ENCODE data around the gene NIPAL1.

The NIPAL1 gene

DNA sequence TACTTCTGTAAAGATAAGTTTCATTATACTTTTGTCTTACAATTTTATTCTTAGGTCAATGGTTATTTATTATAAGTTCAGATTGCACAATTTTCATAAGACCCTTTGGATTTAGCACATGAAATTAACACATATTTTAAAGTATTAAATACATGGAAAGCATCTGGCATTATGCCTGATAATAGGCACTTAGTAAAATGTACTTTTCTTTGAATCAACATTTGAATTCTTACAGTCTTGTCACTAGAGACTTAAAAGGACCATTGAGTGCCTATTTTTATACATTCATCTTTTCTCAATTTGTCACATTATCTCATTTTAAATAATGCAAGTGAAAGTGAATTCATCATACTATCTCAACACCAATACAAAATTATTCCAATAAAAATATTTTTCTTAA lies 23.0 kb downstream of the NIPAL1 start:
- no peak for TF ChIP-seq EZH2 (optimal IDR thresholded peaks at IDR 0.05; ENCODE audit: low read depth, low read length)
- TF ChIP-seq, protein P1, sequence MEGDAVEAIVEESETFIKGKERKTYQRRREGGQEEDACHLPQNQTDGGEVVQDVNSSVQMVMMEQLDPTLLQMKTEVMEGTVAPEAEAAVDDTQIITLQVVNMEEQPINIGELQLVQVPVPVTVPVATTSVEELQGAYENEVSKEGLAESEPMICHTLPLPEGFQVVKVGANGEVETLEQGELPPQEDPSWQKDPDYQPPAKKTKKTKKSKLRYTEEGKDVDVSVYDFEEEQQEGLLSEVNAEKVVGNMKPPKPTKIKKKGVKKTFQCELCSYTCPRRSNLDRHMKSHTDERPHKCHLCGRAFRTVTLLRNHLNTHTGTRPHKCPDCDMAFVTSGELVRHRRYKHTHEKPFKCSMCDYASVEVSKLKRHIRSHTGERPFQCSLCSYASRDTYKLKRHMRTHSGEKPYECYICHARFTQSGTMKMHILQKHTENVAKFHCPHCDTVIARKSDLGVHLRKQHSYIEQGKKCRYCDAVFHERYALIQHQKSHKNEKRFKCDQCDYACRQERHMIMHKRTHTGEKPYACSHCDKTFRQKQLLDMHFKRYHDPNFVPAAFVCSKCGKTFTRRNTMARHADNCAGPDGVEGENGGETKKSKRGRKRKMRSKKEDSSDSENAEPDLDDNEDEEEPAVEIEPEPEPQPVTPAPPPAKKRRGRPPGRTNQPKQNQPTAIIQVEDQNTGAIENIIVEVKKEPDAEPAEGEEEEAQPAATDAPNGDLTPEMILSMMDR (IDR thresholded peaks at IDR 0.05; ENCODE audit: low read length) = no peak
- no peak for TF ChIP-seq EZH2phosphoT487 (IDR thresholded peaks at IDR 0.05; ENCODE audit: low read length)
- no peak overlapping the region for H2AFZ ChIP-seq (ENCODE audit: low read length)
- no peaks in the 10 kb centered on the region for H3K9me2 ChIP-seq (replicated peaks; ENCODE audit: insufficient read depth, low read length)
- H3K79me2 ChIP-seq (ENCODE audit: low read length) = no peaks in the 10 kb centered on the region
- no peak overlapping the region for H3K4me2 ChIP-seq (ENCODE audit: low read depth, low read length)
- H3K9me3 ChIP-seq (replicated peaks; ENCODE audit: insufficient read depth, low read length) = no peaks in the 10 kb centered on the region
- H3K36me3 ChIP-seq (replicated peaks; ENCODE audit: insufficient read depth, low read length) = no peaks in the 10 kb centered on the region
- peaks cover 7% of the 10 kb centered on the region; the same call in 1 of the 2 replicates for H3K4me1 ChIP-seq (ENCODE audit: low read length)
- H3K27ac ChIP-seq (ENCODE audit: low read length) = no peak overlapping the region
- DNase-seq = no peak
- H3K9ac ChIP-seq (ENCODE audit: low read length) = no peak overlapping the region
- H3F3A ChIP-seq (ENCODE audit: insufficient read depth, low read length) = no peaks in the 10 kb centered on the region
- no peaks in the 10 kb centered on the region; the same call in none of the 2 replicates for H4K20me1 ChIP-seq (ENCODE audit: insufficient read depth, low read length)
- H3K4me3 ChIP-seq (ENCODE audit: low read length) = no peak overlapping the region
- peaks cover 93% of the 10 kb centered on the region for H3K27me3 ChIP-seq (replicated peaks; ENCODE audit: insufficient read depth, low read length)

DNA sequence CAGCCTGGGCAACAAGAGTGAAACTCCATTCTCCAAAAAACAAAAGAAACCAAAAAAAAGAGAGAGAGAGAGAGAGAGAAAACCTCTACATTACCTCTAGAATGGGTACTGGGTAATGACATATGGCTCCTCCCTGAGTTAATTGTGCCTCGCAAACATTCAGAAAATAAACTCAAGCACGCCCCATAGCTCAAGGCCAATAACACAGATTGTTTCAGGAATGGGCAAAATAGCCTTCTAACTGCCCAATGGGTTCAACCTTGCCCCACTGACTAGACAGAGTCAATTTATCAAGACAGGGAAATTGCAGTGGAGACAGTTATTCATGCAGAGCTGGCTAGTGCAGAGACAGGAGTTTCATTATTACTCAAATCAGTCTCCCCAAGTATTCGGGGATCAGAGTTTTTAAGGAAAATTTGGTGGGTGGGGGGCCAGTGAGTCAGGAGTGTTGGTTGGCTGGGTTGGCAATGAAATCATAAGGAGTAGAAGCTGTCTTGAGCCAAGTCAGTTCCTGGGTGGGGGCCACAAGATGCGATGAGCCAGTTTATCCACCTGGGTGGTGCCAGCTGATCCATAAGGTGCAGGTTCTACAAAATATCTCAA lies 25.1 kb downstream of the NIPAL1 start:
- TF ChIP-seq EZH2 (optimal IDR thresholded peaks at IDR 0.05; ENCODE audit: low read depth, low read length) = no peak
- TF ChIP-seq, protein P1 (IDR thresholded peaks at IDR 0.05; ENCODE audit: low read length) = no peak
- TF ChIP-seq EZH2phosphoT487 (IDR thresholded peaks at IDR 0.05; ENCODE audit: low read length) = no peak
- H3K4me1 ChIP-seq (ENCODE audit: low read length) = peaks cover 5% of the 10 kb centered on the region; the same call in 1 of the 2 replicates
- no peak overlapping the region for H3K4me3 ChIP-seq (ENCODE audit: low read length)
- no peak overlapping the region for H3K4me2 ChIP-seq (ENCODE audit: low read depth, low read length)
- H3K27me3 ChIP-seq (replicated peaks; ENCODE audit: insufficient read depth, low read length) = peaks cover 97% of the 10 kb centered on the region
- no peaks in the 10 kb centered on the region for H3F3A ChIP-seq (ENCODE audit: insufficient read depth, low read length)
- no peaks in the 10 kb centered on the region for H3K79me2 ChIP-seq (ENCODE audit: low read length)
- H3K9me2 ChIP-seq (replicated peaks; ENCODE audit: insufficient read depth, low read length) = no peaks in the 10 kb centered on the region
- no peaks in the 10 kb centered on the region for H3K9me3 ChIP-seq (replicated peaks; ENCODE audit: insufficient read depth, low read length)
- H4K20me1 ChIP-seq (ENCODE audit: insufficient read depth, low read length) = peaks cover 4% of the 10 kb centered on the region; the same call in 1 of the 2 replicates
- H3K9ac ChIP-seq (ENCODE audit: low read length) = no peak overlapping the region
- no peak overlapping the region for H2AFZ ChIP-seq (ENCODE audit: low read length)
- no peaks in the 10 kb centered on the region for H3K36me3 ChIP-seq (replicated peaks; ENCODE audit: insufficient read depth, low read length)
- H3K27ac ChIP-seq (ENCODE audit: low read length) = no peak overlapping the region
- DNase-seq = no peak

- Histone ChIP-seq H3K27me3 (replicated peaks; ENCODE audit: insufficient read depth, low read length) (peaks cover 98% of the 10 kb centered on the region), H3K9ac (ENCODE audit: low read length) (no peak overlapping the region), H3K79me2 (ENCODE audit: low read length) (no peaks in the 10 kb centered on the region), H3K27ac (ENCODE audit: low read length) (no peak overlapping the region), H3F3A (ENCODE audit: insufficient read depth, low read length) (no peaks in the 10 kb centered on the region), H3K36me3 (replicated peaks; ENCODE audit: insufficient read depth, low read length) (no peaks in the 10 kb centered on the region), H3K4me2 (ENCODE audit: low read depth, low read length) (no peak overlapping the region), H3K9me3 (replicated peaks; ENCODE audit: insufficient read depth, low read length) (no peaks in the 10 kb centered on the region), H3K4me3 (ENCODE audit: low read length) (no peak overlapping the region), H4K20me1 (ENCODE audit: insufficient read depth, low read length) (peaks cover 10% of the 10 kb centered on the region; the same call in 1 of the 2 replicates), H3K9me2 (replicated peaks; ENCODE audit: insufficient read depth, low read length) (no peaks in the 10 kb centered on the region), H2AFZ (ENCODE audit: low read length) (no peak overlapping the region), H3K4me1 (ENCODE audit: low read length) (peaks cover 3% of the 10 kb centered on the region; the same call in 1 of the 2 replicates)
- no peak for DNase-seq
- TF ChIP-seq EZH2phosphoT487 (IDR thresholded peaks at IDR 0.05; ENCODE audit: low read length) (no peak), EZH2 (optimal IDR thresholded peaks at IDR 0.05; ENCODE audit: low read depth, low read length) (no peak)
- TF ChIP-seq, protein P1 (IDR thresholded peaks at IDR 0.05; ENCODE audit: low read length) = no peak
These were observed 26.4 kb downstream of the NIPAL1 start for GRCh38 chr4:48042979-48043461.

Data from MM.1S (cell line).